ENCODE measurements around the gene FAM111A. TPM values are rescaled to one million over a fixed set of nuclear protein-coding genes. Genes with fewer than 3 reads are reported as not detected.

FAM111A gene
- total RNA-seq, 1 donor from 2014 or later: 10.8 TPM

DNA sequence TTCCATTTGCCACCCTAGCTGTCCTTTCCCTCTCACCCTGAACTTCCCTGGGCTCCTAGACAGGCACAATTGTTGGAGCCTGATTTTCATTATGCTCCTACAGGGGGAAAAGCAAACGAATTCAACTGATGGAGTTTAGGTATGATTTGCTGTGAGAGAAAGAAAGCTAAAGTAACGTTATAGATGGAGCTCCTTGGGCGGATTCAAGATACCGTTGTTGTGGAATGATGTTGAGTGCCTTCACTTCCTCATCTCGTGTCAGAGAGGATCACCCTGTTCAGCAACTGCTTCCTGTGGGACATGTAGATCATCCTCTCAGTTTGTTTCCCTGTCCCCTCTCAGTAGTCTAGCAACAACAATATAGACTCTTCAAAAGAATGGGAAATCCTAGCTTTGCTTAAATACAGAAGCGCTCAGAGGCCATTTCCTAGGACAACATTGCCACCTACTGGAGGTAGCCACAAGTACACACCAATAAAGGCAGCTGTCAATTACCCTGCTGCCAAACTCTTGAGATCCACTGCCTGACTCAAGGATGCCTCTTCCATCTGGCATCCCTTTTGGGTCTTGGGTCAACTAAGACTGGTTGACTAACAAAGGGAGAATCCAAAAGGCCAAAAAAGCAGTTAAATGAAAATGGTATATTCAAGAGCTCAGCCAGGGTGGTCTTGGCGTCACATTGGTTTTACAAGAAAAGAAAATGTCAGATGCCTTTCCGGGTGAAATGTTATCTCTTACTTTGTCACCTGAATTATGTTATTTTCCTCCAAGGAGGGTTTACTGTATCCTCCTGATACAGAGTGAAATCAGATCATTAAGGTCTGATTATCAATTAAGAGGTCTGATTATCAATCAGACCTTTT, 15.8 kb downstream of the FAM111A start:
- Mint-ChIP-seq H3K9me3 (ENCODE audit: low read depth) (no peaks in the 10 kb centered on the region), H3K27ac (ENCODE audit: unreplicated experiment) (no peak overlapping the region), H3K4me3 (ENCODE audit: unreplicated experiment) (no peak overlapping the region), H3K4me1 (ENCODE audit: low read depth) (no peaks in the 10 kb centered on the region), H3K36me3 (ENCODE audit: low read depth) (peaks cover 1% of the 10 kb centered on the region), H3K27me3 (ENCODE audit: low read depth) (peaks cover 29% of the 10 kb centered on the region)
- DNase-seq (ENCODE audit: low spot score): no peak
- TF ChIP-seq, protein P1, sequence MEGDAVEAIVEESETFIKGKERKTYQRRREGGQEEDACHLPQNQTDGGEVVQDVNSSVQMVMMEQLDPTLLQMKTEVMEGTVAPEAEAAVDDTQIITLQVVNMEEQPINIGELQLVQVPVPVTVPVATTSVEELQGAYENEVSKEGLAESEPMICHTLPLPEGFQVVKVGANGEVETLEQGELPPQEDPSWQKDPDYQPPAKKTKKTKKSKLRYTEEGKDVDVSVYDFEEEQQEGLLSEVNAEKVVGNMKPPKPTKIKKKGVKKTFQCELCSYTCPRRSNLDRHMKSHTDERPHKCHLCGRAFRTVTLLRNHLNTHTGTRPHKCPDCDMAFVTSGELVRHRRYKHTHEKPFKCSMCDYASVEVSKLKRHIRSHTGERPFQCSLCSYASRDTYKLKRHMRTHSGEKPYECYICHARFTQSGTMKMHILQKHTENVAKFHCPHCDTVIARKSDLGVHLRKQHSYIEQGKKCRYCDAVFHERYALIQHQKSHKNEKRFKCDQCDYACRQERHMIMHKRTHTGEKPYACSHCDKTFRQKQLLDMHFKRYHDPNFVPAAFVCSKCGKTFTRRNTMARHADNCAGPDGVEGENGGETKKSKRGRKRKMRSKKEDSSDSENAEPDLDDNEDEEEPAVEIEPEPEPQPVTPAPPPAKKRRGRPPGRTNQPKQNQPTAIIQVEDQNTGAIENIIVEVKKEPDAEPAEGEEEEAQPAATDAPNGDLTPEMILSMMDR (IDR thresholded peaks at IDR 0.05): peak; percentile 94

DNA sequence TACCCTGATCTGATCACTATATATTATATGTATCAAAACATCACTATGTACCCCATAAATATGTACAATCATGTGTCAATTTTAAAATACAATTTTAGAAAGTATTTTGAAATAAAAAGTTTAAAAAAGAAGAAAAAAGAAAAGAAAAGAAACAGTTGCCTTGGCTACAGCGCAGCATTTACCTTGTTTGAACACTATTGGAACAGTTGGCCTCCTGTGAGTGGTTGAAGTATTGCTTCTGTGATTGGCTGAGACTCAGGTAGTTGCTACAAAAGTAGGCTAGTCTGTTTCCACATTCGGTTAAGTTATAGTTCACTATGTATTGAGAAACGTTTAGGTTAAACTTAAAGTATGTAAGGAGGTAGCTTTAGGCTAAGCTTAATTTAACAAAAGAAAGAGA, 21.4 kb downstream of the FAM111A start:
- Mint-ChIP-seq H3K4me1 (ENCODE audit: low read depth) (no peaks in the 10 kb centered on the region), H3K27ac (ENCODE audit: unreplicated experiment) (no peak overlapping the region), H3K27me3 (ENCODE audit: low read depth) (peaks cover 61% of the 10 kb centered on the region), H3K9me3 (ENCODE audit: low read depth) (no peaks in the 10 kb centered on the region), H3K36me3 (ENCODE audit: low read depth) (peaks cover 1% of the 10 kb centered on the region), H3K4me3 (ENCODE audit: unreplicated experiment) (no peak overlapping the region)
- TF ChIP-seq, protein P1 (IDR thresholded peaks at IDR 0.05): no peak
- no peak for DNase-seq (ENCODE audit: low spot score)

DNA sequence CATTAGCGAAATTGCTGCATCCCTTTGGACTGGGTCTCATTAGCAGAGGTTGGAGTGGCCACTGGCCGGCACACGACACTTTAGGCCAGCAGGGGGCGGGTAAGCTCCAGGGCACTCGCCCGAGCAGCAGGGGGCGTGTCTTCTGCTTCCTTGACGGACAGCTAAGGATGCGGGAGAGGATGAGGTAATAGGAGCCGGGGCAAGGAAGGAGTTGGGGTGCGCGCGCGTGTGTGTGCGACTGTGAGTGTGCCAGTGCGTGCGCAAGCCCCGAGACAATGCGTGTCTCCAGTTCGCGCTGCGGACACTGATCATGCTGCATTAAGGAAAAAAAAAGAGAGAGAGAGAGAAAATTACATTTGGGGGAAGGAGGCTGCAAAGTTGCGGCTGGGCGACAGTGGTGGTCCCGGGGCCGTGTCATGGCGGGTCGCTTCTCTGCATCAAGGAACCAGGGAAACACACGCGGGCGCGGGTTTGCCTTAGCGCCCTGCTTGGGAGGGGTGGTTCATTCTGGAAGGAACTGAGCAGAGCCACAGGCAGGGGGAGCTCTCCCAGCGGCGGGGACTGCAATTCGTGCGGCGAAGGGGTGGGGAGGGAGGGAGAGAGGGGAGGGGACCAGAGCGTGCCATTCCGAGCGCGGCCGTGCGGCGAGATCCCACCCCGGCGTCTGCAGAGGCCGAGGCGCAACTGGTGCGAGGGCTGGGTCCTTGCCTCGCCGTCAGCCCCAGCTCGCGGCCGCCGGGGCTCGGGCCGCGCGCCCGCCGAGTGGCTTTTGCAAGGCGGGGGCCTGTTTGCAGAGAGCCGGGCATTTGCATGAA, 29.1 kb downstream of the FAM111A start, which contains the start of gene DTX4:
DTX4 (plus strand) TSS at position 625 of the 815 bp plus-strand sequence. CDS start 464 bp downstream, outside the sequence.
- DNase-seq (ENCODE audit: low spot score): peak; percentile 95
- Mint-ChIP-seq H3K4me1 (ENCODE audit: low read depth) (peaks cover 23% of the 10 kb centered on the region), H3K27me3 (ENCODE audit: low read depth) (peaks cover 22% of the 10 kb centered on the region), H3K4me3 (ENCODE audit: unreplicated experiment) (peak within 1 kb of the TSS; percentile 78), H3K36me3 (ENCODE audit: low read depth) (no peaks in the 10 kb centered on the region), H3K9me3 (ENCODE audit: low read depth) (no peaks in the 10 kb centered on the region), H3K27ac (ENCODE audit: unreplicated experiment) (no peak within 1 kb of the TSS)
- TF ChIP-seq, protein P1 (IDR thresholded peaks at IDR 0.05): peak; percentile 83

GRCh38 chr11:59172345-59173079, 29.9 kb downstream of the FAM111A start:
- no peaks in the 10 kb centered on the region for H3K9me3 Mint-ChIP-seq (ENCODE audit: low read depth)
- peaks cover 23% of the 10 kb centered on the region for H3K4me1 Mint-ChIP-seq (ENCODE audit: low read depth)
- peaks cover 20% of the 10 kb centered on the region for H3K27me3 Mint-ChIP-seq (ENCODE audit: low read depth)
- H3K4me3 Mint-ChIP-seq (ENCODE audit: unreplicated experiment): peak overlapping the region; percentile 78
- TF ChIP-seq, protein P1 (IDR thresholded peaks at IDR 0.05): no peak
- H3K27ac Mint-ChIP-seq (ENCODE audit: unreplicated experiment): no peak overlapping the region
- no peaks in the 10 kb centered on the region for H3K36me3 Mint-ChIP-seq (ENCODE audit: low read depth)
- no peak for DNase-seq (ENCODE audit: low spot score)
